ENCODE results near the gene PPP1R3E. TPM values are rescaled to one million over a fixed set of nuclear protein-coding genes. Genes with fewer than 3 reads are reported as not detected.

The PPP1R3E gene
- total RNA-seq, 4 donors from 2014 or later: 9.1 to 13.9 (median 11.0) TPM

DNA sequence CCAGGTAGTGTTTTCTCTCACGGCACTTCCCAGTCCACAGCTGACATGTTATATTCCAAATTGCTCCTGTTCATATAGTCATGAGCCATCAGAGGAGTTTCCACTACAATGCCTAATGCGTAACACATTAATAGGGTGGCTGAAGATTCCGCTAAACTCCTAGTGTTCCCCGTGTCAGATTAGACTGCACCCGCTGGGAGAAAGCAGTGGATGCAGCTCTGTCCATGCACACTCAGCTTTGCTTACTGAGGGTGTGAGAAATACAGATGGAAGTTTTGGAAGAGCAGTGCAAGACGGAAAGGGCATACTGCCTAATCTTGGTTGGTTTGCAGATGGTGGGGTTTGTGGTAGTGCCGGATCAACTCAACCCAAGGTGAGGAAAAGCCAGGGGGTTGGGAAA lies 5.6 kb downstream of the PPP1R3E start:
- peaks cover 7 to 27% (median 14%) of the 10 kb centered on the region in 4 donors for H3K4me1 ChIP-seq
- in situ Hi-C loops (cut with MboI; ENCODE audit: low pct_ligation_motif_present in 1 of 4, low pct_unique_long_range_greater_than_20kb in 1 of 4, low sequenced_read_pairs in 3 of 4) (loop anchor here in 3 of 4 donors (25.0 kb wide), 1 partner anchor 185 kb away; the partner anchor contains the start of genes CEBPE (in 3 of the 3) and CIROP (in 3 of the 3)), intact Hi-C loops (cut with DNase I; ENCODE audit: low total_unique reads) (no loop called here)
- no peaks in the 10 kb centered on the region for H3K36me3 ChIP-seq
- no peak overlapping the region for H3K4me3 ChIP-seq
- TF ChIP-seq POLR2A (IDR thresholded peaks at IDR 0.05) (no peak), EP300 (IDR thresholded peaks at IDR 0.05; ENCODE audit: low read depth) (no peak), POLR2AphosphoS5 (IDR thresholded peaks at IDR 0.05) (no peak)
- TF ChIP-seq, protein P1, sequence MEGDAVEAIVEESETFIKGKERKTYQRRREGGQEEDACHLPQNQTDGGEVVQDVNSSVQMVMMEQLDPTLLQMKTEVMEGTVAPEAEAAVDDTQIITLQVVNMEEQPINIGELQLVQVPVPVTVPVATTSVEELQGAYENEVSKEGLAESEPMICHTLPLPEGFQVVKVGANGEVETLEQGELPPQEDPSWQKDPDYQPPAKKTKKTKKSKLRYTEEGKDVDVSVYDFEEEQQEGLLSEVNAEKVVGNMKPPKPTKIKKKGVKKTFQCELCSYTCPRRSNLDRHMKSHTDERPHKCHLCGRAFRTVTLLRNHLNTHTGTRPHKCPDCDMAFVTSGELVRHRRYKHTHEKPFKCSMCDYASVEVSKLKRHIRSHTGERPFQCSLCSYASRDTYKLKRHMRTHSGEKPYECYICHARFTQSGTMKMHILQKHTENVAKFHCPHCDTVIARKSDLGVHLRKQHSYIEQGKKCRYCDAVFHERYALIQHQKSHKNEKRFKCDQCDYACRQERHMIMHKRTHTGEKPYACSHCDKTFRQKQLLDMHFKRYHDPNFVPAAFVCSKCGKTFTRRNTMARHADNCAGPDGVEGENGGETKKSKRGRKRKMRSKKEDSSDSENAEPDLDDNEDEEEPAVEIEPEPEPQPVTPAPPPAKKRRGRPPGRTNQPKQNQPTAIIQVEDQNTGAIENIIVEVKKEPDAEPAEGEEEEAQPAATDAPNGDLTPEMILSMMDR (IDR thresholded peaks at IDR 0.05): no peak
- 93 to 100% methylated on average over 2 to 7 of the region's 7 CpGs for WGBS, 2 donors (ENCODE audit: low coverage in 1 of 2)
- no peak for DNase-seq
- peaks cover under 1% of the 10 kb centered on the region for H3K27me3 ChIP-seq
- no peaks in the 10 kb centered on the region for H3K9me3 ChIP-seq
- H3K27ac ChIP-seq: no peak overlapping the region

DNA sequence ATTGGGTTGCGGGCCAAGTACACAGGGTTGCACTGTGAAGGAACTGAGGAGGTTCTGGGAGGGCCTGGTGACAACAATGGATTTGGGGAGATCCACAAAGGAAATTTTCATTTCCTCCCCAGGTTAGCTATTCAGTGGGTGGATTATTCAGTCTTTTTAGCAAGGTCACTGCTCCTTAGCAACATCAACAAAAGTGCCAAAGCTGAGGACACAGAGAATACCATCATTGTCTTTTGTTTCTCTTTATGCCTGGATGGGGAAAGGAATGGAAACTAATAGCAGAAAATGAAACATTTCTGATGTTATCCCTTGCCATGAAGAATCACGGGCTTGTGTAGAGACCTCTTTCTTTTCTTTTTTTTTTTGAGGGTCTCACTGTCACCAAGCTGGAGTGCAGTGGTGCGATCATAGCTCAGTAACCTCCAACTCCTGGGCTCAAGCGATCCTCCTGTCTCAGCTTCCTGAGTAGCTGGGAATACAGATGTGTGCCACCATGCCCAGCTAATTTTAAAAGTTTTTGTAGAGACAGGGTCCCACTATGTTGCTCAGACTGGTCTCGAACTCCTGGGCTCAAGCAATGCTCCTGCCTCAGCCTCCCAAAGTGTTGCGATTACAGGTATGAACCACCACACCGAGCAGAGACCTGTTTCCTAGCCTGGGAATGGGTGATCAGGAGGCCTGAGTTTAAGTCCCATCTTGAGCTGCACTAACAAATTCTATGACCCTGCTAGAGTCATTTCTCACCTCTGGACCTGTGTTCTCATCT lies 6.5 kb downstream of the PPP1R3E start:
- WGBS, 2 donors (ENCODE audit: low coverage in 1 of 2): 94 to 96% methylated on average over 7 of the region's 7 CpGs
- Histone ChIP-seq H3K27me3 (peaks cover 5% of the 10 kb centered on the region), H3K36me3 (no peaks in the 10 kb centered on the region), H3K9me3 (no peaks in the 10 kb centered on the region), H3K27ac (no peak overlapping the region), H3K4me3 (no peak overlapping the region), H3K4me1 (peaks cover 7 to 27% (median 14%) of the 10 kb centered on the region in 4 donors)
- no peak for DNase-seq
- TF ChIP-seq POLR2AphosphoS5 (IDR thresholded peaks at IDR 0.05): no peak
- TF ChIP-seq, protein P1 (IDR thresholded peaks at IDR 0.05): no peak
- TF ChIP-seq POLR2A (IDR thresholded peaks at IDR 0.05): no peak
- TF ChIP-seq EP300 (IDR thresholded peaks at IDR 0.05; ENCODE audit: low read depth): no peak
- intact Hi-C loops (cut with DNase I; ENCODE audit: low total_unique reads): no loop called here
- in situ Hi-C loops (cut with MboI; ENCODE audit: low pct_ligation_motif_present in 1 of 4, low pct_unique_long_range_greater_than_20kb in 1 of 4, low sequenced_read_pairs in 3 of 4): loop anchor here in 3 of 4 donors (25.0 kb wide), 1 partner anchor 184 kb away; the partner anchor contains the start of genes CEBPE (in 3 of the 3) and CIROP (in 3 of the 3)

DNA sequence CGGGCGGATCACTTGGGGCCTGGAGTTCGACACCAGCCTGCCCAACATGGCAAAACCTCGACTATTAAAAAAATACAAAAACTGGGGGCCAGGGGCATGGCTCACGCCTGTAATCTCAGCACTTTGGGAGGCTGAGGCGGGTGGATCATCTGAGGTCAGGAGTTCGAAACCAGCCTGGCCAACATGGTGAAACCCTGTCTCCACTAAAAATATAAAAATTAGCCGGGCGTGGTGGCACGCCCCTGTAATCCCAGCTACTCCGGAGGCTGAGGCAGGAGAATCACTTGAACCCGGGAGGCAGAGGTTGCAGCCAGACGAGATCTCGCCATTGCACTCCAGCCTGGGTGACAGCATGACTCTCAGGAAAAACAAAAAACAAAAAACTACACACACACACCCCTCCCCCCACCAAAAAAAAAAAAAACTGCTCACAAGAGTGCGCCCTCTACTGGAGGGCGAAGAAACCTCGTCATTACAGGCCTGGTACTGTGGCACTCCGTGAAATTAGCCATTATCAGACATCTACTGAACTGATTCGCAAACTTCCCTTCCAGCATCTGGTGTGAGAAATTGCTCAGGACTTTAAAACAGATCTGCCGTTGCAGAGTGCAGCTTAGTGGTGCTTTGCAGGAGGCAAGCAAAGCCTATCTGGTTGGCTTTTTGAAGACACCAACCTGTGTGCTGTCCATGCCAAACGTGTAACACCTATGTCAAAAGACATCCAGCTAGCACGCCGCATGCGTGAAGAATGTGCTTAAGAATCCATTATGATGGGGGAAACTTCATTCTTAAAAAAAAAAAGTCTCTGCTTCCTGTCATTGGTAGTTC lies 7.7 kb downstream of the PPP1R3E start:
- Histone ChIP-seq H3K4me1 (peaks cover under 1 to 20% (median 8%) of the 10 kb centered on the region in 4 donors), H3K9me3 (no peaks in the 10 kb centered on the region), H3K27me3 (peaks cover 5% of the 10 kb centered on the region), H3K27ac (peak overlapping the region in 1 of 4 donors; percentile 11), H3K36me3 (no peaks in the 10 kb centered on the region), H3K4me3 (no peak overlapping the region)
- intact Hi-C loops (cut with DNase I; ENCODE audit: low total_unique reads): no loop called here
- DNase-seq: peak; percentile 33
- in situ Hi-C loops (cut with MboI; ENCODE audit: low pct_ligation_motif_present in 1 of 4, low pct_unique_long_range_greater_than_20kb in 1 of 4, low sequenced_read_pairs in 3 of 4): loop anchor here in 3 of 4 donors (25.0 kb wide), 1 partner anchor 183 kb away; the partner anchor contains the start of genes CEBPE (in 3 of the 3) and CIROP (in 3 of the 3)
- TF ChIP-seq, protein P1 (IDR thresholded peaks at IDR 0.05): peak; percentile 87 to 92 (median 88)
- TF ChIP-seq EP300 (IDR thresholded peaks at IDR 0.05; ENCODE audit: low read depth): no peak
- WGBS, 2 donors (ENCODE audit: low coverage in 1 of 2): 26 to 34% methylated on average over 15 to 23 of the region's 24 CpGs
